PC-3 (cell line): Measurements from ENCODE around the gene DYNC1LI2. TPM values are rescaled to one million over a fixed set of nuclear protein-coding genes. Genes with fewer than 3 reads are reported as not detected.

Experiments
- ATAC-seq: fragments of 200-7000 bp; cut with Tn5 transposase; 2 replicates; pipeline ENCODE4 v1.9.1; 2020; ENCODE audit warnings: mild to moderate bottlenecking, moderate library complexity
- BruUV-seq: library from RNA; stranded (reverse); fragments of 400-500 nt; replicated peaks from 2 replicates; lab custom pipeline; 2021; lab: Mats Ljungman, UMichigan
- CTCF ChIA-PET: fragments of 300-600 bp; sonication (Branson Sonifier 250); formaldehyde crosslinking; loops from one replicate; lab custom pipeline; 2022; ENCODE audit warnings: antibody characterized with exemption; lab: Charles Lee
- POLR2A ChIA-PET: fragments of 300-600 bp; sonication (Branson Sonifier 250); formaldehyde crosslinking; loops from one replicate; lab custom pipeline; 2022; ENCODE audit warnings: antibody characterized with exemption; ENCODE audit not compliant: unreplicated experiment; lab: Charles Lee
- DNase-seq: peaks from one replicate; pipeline ENCODE4 v3.0.0-alpha.2; 2015
- H2AFZ ChIP-seq: fragments of 300-600 bp; sonication (generic); 2 replicates; pipeline ENCODE4 v1.6.0; 2016; ENCODE audit warnings: antibody characterized with exemption, low read length
- H3F3A ChIP-seq: fragments of 300-600 bp; sonication (generic); one replicate; pipeline ENCODE4 v1.6.0; 2017; ENCODE audit warnings: antibody characterized with exemption, low read length, control low read depth, mild to moderate bottlenecking; ENCODE audit not compliant: unreplicated experiment
- H3K27ac ChIP-seq: fragments of 300-600 bp; sonication (generic); 2 replicates; pipeline ENCODE4 v1.5.1; 2016; ENCODE audit warnings: mild to moderate bottlenecking, low read length
- H3K27me3 ChIP-seq: fragments of 300-600 bp; sonication (generic); 2 replicates; pipeline ENCODE4 v1.6.1; 2016; ENCODE audit warnings: low read length, mixed read lengths
- H3K36me3 ChIP-seq: fragments of 300-600 bp; sonication (generic); 2 replicates; pipeline ENCODE4 v1.6.1; 2016; ENCODE audit warnings: low read depth, mixed run types, low read length, mixed read lengths
- H3K4me1 ChIP-seq: fragments of 300-600 bp; sonication (generic); 2 replicates; pipeline ENCODE4 v1.5.1; 2016; ENCODE audit warnings: low read length; ENCODE audit not compliant: insufficient read depth
- H3K4me2 ChIP-seq: fragments of 300-600 bp; sonication (generic); 2 replicates; pipeline ENCODE4 v1.6.0; 2016; ENCODE audit warnings: low read length
- H3K4me3 ChIP-seq: fragments of 300-600 bp; sonication (generic); 2 replicates; pipeline ENCODE4 v1.5.1; 2016; ENCODE audit warnings: mild to moderate bottlenecking, low read length, mixed read lengths
- H3K79me2 ChIP-seq: fragments of 300-600 bp; sonication (generic); 2 replicates; pipeline ENCODE4 v1.6.1; 2017; ENCODE audit warnings: low read length, mixed read lengths
- H3K9ac ChIP-seq: fragments of 300-600 bp; sonication (generic); 2 replicates; pipeline ENCODE4 v1.6.0; 2016; ENCODE audit warnings: mild to moderate bottlenecking, low read length
- H3K9me2 ChIP-seq: fragments of 300-600 bp; sonication (generic); replicated peaks from 2 replicates; pipeline ENCODE4 v1.6.1; 2016; ENCODE audit warnings: mixed run types, low read length, mixed read lengths
- H3K9me3 ChIP-seq: fragments of 300-600 bp; sonication (generic); 2 replicates; pipeline ENCODE4 v1.6.1; 2016; ENCODE audit warnings: low read length, mixed read lengths
- H4K20me1 ChIP-seq: fragments of 300-600 bp; sonication (generic); 2 replicates; pipeline ENCODE4 v1.6.1; 2016; ENCODE audit warnings: low read length, mixed read lengths
- CTCF ChIP-seq: fragments of 300-600 bp; sonication (generic); conservative IDR thresholded peaks from 2 replicates; pipeline ENCODE4 v1.5.1; 2017; ENCODE audit warnings: antibody characterized with exemption, low read depth, mild to moderate bottlenecking, low read length
- EZH2 ChIP-seq: fragments of 300-600 bp; sonication (generic); IDR thresholded peaks from one replicate; pipeline ENCODE4 v1.6.1; 2017; ENCODE audit warnings: antibody characterized with exemption, mild to moderate bottlenecking, low read length; ENCODE audit not compliant: unreplicated experiment
- EZH2phosphoT487 ChIP-seq: fragments of 300-600 bp; sonication (generic); IDR thresholded peaks from 2 replicates; pipeline ENCODE4 v1.6.1; 2018; ENCODE audit warnings: mild to moderate bottlenecking, antibody characterized with exemption, low read length, borderline replicate concordance
- intact Hi-C: fragments of 100-400 bp; cut with micrococcal nuclease; formaldehyde crosslinking; loops from 2 replicates; pipeline ENCODE4 v1.9.0; 2023
- total RNA-seq: library from RNA; depleted of rRNA; stranded (reverse); fragments of >200 nt; gene quantifications from 2 replicates; pipeline ENCODE4 v1.2.3, GENCODE V29; 2014

DYNC1LI2 gene
- total RNA-seq, 1 experiment from 2014 or later = 63.9 TPM

- H3K4me2 ChIP-seq = no peak overlapping the region
- H3K27me3 ChIP-seq = no peaks in the 10 kb centered on the region
- BruUV-seq = no TSS peak
- no peaks in the 10 kb centered on the region for H3K4me1 ChIP-seq
- ChIA-PET CTCF (no interaction called here), POLR2A (no interaction called here)
- no peak for DNase-seq
- H2AFZ ChIP-seq = no peak overlapping the region
- H4K20me1 ChIP-seq = no peaks in the 10 kb centered on the region
- no peaks in the 10 kb centered on the region for H3K9me2 ChIP-seq
- H3K9ac ChIP-seq = no peak overlapping the region
- intact Hi-C loops = no loop called here
- no peaks in the 10 kb centered on the region for H3K9me3 ChIP-seq
- no peaks in the 10 kb centered on the region for H3K79me2 ChIP-seq
- ATAC-seq = no peak
- no peak overlapping the region for H3K4me3 ChIP-seq
- TF ChIP-seq CTCF = no peak
- TF ChIP-seq EZH2 = no peak
- no peak for TF ChIP-seq EZH2phosphoT487
- H3K36me3 ChIP-seq = no peaks in the 10 kb centered on the region
- H3K27ac ChIP-seq = no peak overlapping the region
- no peaks in the 10 kb centered on the region for H3F3A ChIP-seq
These were observed 36.0 kb upstream of the DYNC1LI2 start for GRCh38 chr16:66787427-66787826.

- no peak for DNase-seq
- intact Hi-C loops = no loop called here
- CTCF ChIA-PET = no interaction called here
These were observed 35.1 kb upstream of the DYNC1LI2 start for GRCh38 chr16:66786551-66786950.

More at GRCh38 chr16:66786551-66786950, 35.1 kb upstream of the DYNC1LI2 start:
- TF ChIP-seq CTCF (no peak), EZH2 (no peak), EZH2phosphoT487 (no peak)
- POLR2A ChIA-PET = no interaction called here
- no peak overlapping the region for H3K27ac ChIP-seq
- no peak overlapping the region for H3K4me2 ChIP-seq
- ATAC-seq = no peak
- no peaks in the 10 kb centered on the region for H3K36me3 ChIP-seq
- no peaks in the 10 kb centered on the region for H3K9me2 ChIP-seq
- no peaks in the 10 kb centered on the region for H3K9me3 ChIP-seq
- no peak overlapping the region for H3K4me3 ChIP-seq
- H3K9ac ChIP-seq = no peak overlapping the region
- no peaks in the 10 kb centered on the region for H3K4me1 ChIP-seq
- no peaks in the 10 kb centered on the region for H3F3A ChIP-seq
- no peaks in the 10 kb centered on the region for H3K27me3 ChIP-seq
- no peak overlapping the region for H2AFZ ChIP-seq
- no peaks in the 10 kb centered on the region for H4K20me1 ChIP-seq
- H3K79me2 ChIP-seq = no peaks in the 10 kb centered on the region
- no TSS peak for BruUV-seq
